ENCODE measurements around the gene ADAMTS17. TPM values are rescaled to one million over a fixed set of nuclear protein-coding genes. Genes with fewer than 3 reads are reported as not detected.

ADAMTS17 gene
- total RNA-seq, 1 experiment from 2014 or later = 4.1 TPM

GRCh38 chr15:100256970-100257650 lies 84.7 kb downstream of the ADAMTS17 start:
- Histone ChIP-seq H3K4me1 (no peaks in the 10 kb centered on the region), H3K36me3 (no peaks in the 10 kb centered on the region; the same call in 1 of the 2 replicates), H3K9me3 (replicated peaks) (no peaks in the 10 kb centered on the region), H3K27me3 (no peaks in the 10 kb centered on the region), H3K27ac (no peak overlapping the region), H3K4me3 (no peak overlapping the region)
- DNase-seq = no peak

GRCh38 chr15:100256101-100256969 lies 85.4 kb downstream of the ADAMTS17 start:
- Histone ChIP-seq H3K4me3 (no peak overlapping the region), H3K36me3 (no peaks in the 10 kb centered on the region; the same call in 1 of the 2 replicates), H3K27ac (no peak overlapping the region), H3K4me1 (no peaks in the 10 kb centered on the region), H3K9me3 (replicated peaks) (no peaks in the 10 kb centered on the region), H3K27me3 (no peaks in the 10 kb centered on the region)
- no peak for DNase-seq

GRCh38 chr15:100255644-100256043 lies 86.1 kb downstream of the ADAMTS17 start:
- no peaks in the 10 kb centered on the region for H3K4me1 ChIP-seq
- no peak overlapping the region for H3K27ac ChIP-seq
- H3K36me3 ChIP-seq = no peaks in the 10 kb centered on the region
- DNase-seq = peak in 1 of 2 experiments; percentile 13
- H3K27me3 ChIP-seq = no peaks in the 10 kb centered on the region
- H3K9me3 ChIP-seq (replicated peaks) = no peaks in the 10 kb centered on the region
- no peak overlapping the region for H3K4me3 ChIP-seq

GRCh38 chr15:100254691-100255090 lies 87.1 kb downstream of the ADAMTS17 start:
- Histone ChIP-seq H3K27me3 (no peaks in the 10 kb centered on the region), H3K4me3 (no peak overlapping the region), H3K9me3 (replicated peaks) (no peaks in the 10 kb centered on the region), H3K4me1 (no peaks in the 10 kb centered on the region), H3K27ac (no peak overlapping the region), H3K36me3 (no peaks in the 10 kb centered on the region)
- DNase-seq = no peak

- Histone ChIP-seq H3K4me3 (no peak overlapping the region), H3K36me3 (no peaks in the 10 kb centered on the region), H3K4me1 (no peaks in the 10 kb centered on the region), H3K9me3 (replicated peaks) (no peaks in the 10 kb centered on the region), H3K27ac (no peak overlapping the region), H3K27me3 (no peaks in the 10 kb centered on the region)
- no peak for DNase-seq
Observed at GRCh38 chr15:100254285-100254684, 87.5 kb downstream of the ADAMTS17 start.

GRCh38 chr15:100253640-100254039 lies 88.1 kb downstream of the ADAMTS17 start:
- H3K36me3 ChIP-seq = no peaks in the 10 kb centered on the region
- H3K27ac ChIP-seq = no peak overlapping the region
- H3K4me1 ChIP-seq = no peaks in the 10 kb centered on the region
- DNase-seq = no peak
- no peak overlapping the region for H3K4me3 ChIP-seq
- no peaks in the 10 kb centered on the region for H3K27me3 ChIP-seq
- no peaks in the 10 kb centered on the region for H3K9me3 ChIP-seq (replicated peaks)

GRCh38 chr15:100252779-100253417 lies 88.9 kb downstream of the ADAMTS17 start:
- no peak for DNase-seq
- H3K27me3 ChIP-seq = no peaks in the 10 kb centered on the region
- no peaks in the 10 kb centered on the region for H3K9me3 ChIP-seq (replicated peaks)

GRCh38 chr15:100252359-100252758 lies 89.4 kb downstream of the ADAMTS17 start:
- H3K27ac ChIP-seq = no peak overlapping the region
- no peaks in the 10 kb centered on the region for H3K36me3 ChIP-seq
- no peak overlapping the region for H3K4me3 ChIP-seq
- no peak for DNase-seq
- no peaks in the 10 kb centered on the region for H3K27me3 ChIP-seq
- H3K9me3 ChIP-seq (replicated peaks) = no peaks in the 10 kb centered on the region
- no peaks in the 10 kb centered on the region for H3K4me1 ChIP-seq

More at GRCh38 chr15:100252779-100253417, 88.9 kb downstream of the ADAMTS17 start:
- Histone ChIP-seq H3K4me1 (no peaks in the 10 kb centered on the region), H3K4me3 (no peak overlapping the region), H3K36me3 (no peaks in the 10 kb centered on the region), H3K27ac (no peak overlapping the region)

- no peak for DNase-seq
- no peaks in the 10 kb centered on the region for H3K27me3 ChIP-seq
- no peaks in the 10 kb centered on the region for H3K36me3 ChIP-seq
- no peaks in the 10 kb centered on the region for H3K9me3 ChIP-seq (replicated peaks)
- no peak overlapping the region for H3K4me3 ChIP-seq
- H3K27ac ChIP-seq = no peak overlapping the region
- H3K4me1 ChIP-seq = no peaks in the 10 kb centered on the region
Observed at GRCh38 chr15:100250176-100250800, 91.5 kb downstream of the ADAMTS17 start.

- Histone ChIP-seq H3K27ac (no peak overlapping the region), H3K36me3 (no peaks in the 10 kb centered on the region), H3K9me3 (replicated peaks) (no peaks in the 10 kb centered on the region), H3K4me3 (no peak overlapping the region), H3K4me1 (no peaks in the 10 kb centered on the region), H3K27me3 (no peaks in the 10 kb centered on the region)
- no peak for DNase-seq
Observed at GRCh38 chr15:100249096-100249815, 92.5 kb downstream of the ADAMTS17 start.

GRCh38 chr15:100248236-100248635 lies 93.5 kb downstream of the ADAMTS17 start:
- no peaks in the 10 kb centered on the region for H3K36me3 ChIP-seq
- no peaks in the 10 kb centered on the region for H3K9me3 ChIP-seq (replicated peaks)
- no peak overlapping the region for H3K27ac ChIP-seq
- no peaks in the 10 kb centered on the region for H3K27me3 ChIP-seq
- no peak for DNase-seq
- H3K4me1 ChIP-seq = no peaks in the 10 kb centered on the region
- H3K4me3 ChIP-seq = no peak overlapping the region

- no peak for DNase-seq
- H3K4me3 ChIP-seq = no peak overlapping the region
- H3K4me1 ChIP-seq = no peaks in the 10 kb centered on the region
- no peaks in the 10 kb centered on the region for H3K36me3 ChIP-seq
- H3K9me3 ChIP-seq (replicated peaks) = no peaks in the 10 kb centered on the region
- H3K27ac ChIP-seq = no peak overlapping the region
- H3K27me3 ChIP-seq = no peaks in the 10 kb centered on the region
Observed at GRCh38 chr15:100247228-100248225, 94.2 kb downstream of the ADAMTS17 start.

- no peak overlapping the region for H3K27ac ChIP-seq
- H3K4me1 ChIP-seq = no peaks in the 10 kb centered on the region
- H3K9me3 ChIP-seq (replicated peaks) = no peaks in the 10 kb centered on the region
- no peak overlapping the region for H3K4me3 ChIP-seq
- H3K36me3 ChIP-seq = no peaks in the 10 kb centered on the region
- H3K27me3 ChIP-seq = no peaks in the 10 kb centered on the region
- DNase-seq = no peak
Observed at GRCh38 chr15:100245855-100246254, 95.9 kb downstream of the ADAMTS17 start.
